MM.1S (cell line): ENCODE results near the gene PDPR.

ENCODE experiments used
- DNase-seq: peaks from one replicate; pipeline ENCODE4 v3.0.0-alpha.2; 2015
- H2AFZ ChIP-seq: fragments of 300-600 bp; sonication (generic); 2 replicates; pipeline ENCODE4 v1.6.0; 2016; ENCODE audit warnings: antibody characterized with exemption, low read length
- H3F3A ChIP-seq: fragments of 300-600 bp; sonication (generic); 2 replicates; pipeline ENCODE4 v1.6.1; 2016; ENCODE audit warnings: mild to moderate bottlenecking, antibody characterized with exemption, low read length, moderate library complexity, mixed read lengths; ENCODE audit not compliant: insufficient read depth
- H3K27ac ChIP-seq: fragments of 300-600 bp; sonication (generic); 2 replicates; pipeline ENCODE4 v1.5.1; 2016; ENCODE audit warnings: mild to moderate bottlenecking, low read length
- H3K27me3 ChIP-seq: fragments of 300-600 bp; sonication (generic); replicated peaks from 2 replicates; pipeline ENCODE4 v1.6.0; 2016; ENCODE audit warnings: low read length; ENCODE audit not compliant: insufficient read depth
- H3K36me3 ChIP-seq: fragments of 300-600 bp; sonication (generic); replicated peaks from 2 replicates; pipeline ENCODE4 v1.6.1; 2016; ENCODE audit warnings: mild to moderate bottlenecking, low read length, mixed read lengths; ENCODE audit not compliant: insufficient read depth
- H3K4me1 ChIP-seq: fragments of 300-600 bp; sonication (generic); 2 replicates; pipeline ENCODE4 v1.6.1; 2016; ENCODE audit warnings: low read length, mixed read lengths
- H3K4me2 ChIP-seq: fragments of 300-600 bp; sonication (generic); 2 replicates; pipeline ENCODE4 v1.6.0; 2016; ENCODE audit warnings: low read depth, low read length
- H3K4me3 ChIP-seq: fragments of 300-600 bp; sonication (generic); 2 replicates; pipeline ENCODE4 v1.5.1; 2016; ENCODE audit warnings: low read length, mixed read lengths
- H3K79me2 ChIP-seq: fragments of 300-600 bp; sonication (generic); 2 replicates; pipeline ENCODE4 v1.6.1; 2016; ENCODE audit warnings: mixed run types, low read length, mixed read lengths
- H3K9ac ChIP-seq: fragments of 300-600 bp; sonication (generic); 2 replicates; pipeline ENCODE4 v1.6.1; 2016; ENCODE audit warnings: low read length, mixed read lengths
- H3K9me2 ChIP-seq: fragments of 300-600 bp; sonication (generic); replicated peaks from 2 replicates; pipeline ENCODE4 v1.6.1; 2016; ENCODE audit warnings: mild to moderate bottlenecking, low read length, mixed read lengths; ENCODE audit not compliant: insufficient read depth
- H3K9me3 ChIP-seq: fragments of 300-600 bp; sonication (generic); replicated peaks from 2 replicates; pipeline ENCODE4 v1.6.1; 2016; ENCODE audit warnings: mild to moderate bottlenecking, low read length, mixed read lengths; ENCODE audit not compliant: insufficient read depth
- H4K20me1 ChIP-seq: fragments of 300-600 bp; sonication (generic); 2 replicates; pipeline ENCODE4 v1.6.1; 2016; ENCODE audit warnings: mild to moderate bottlenecking, low read length, moderate library complexity, mixed read lengths; ENCODE audit not compliant: insufficient read depth
- EZH2 ChIP-seq: fragments of 300-600 bp; sonication (generic); optimal IDR thresholded peaks from 2 replicates; pipeline ENCODE3; 2017; ENCODE audit warnings: low read depth, mild to moderate bottlenecking, antibody characterized with exemption, low read length, mixed read lengths
- EZH2phosphoT487 ChIP-seq: fragments of 300-600 bp; sonication (generic); IDR thresholded peaks from 2 replicates; pipeline ENCODE4 v1.6.1; 2018; ENCODE audit warnings: antibody characterized with exemption, low read length
- TF ChIP-seq, protein P1 (sequence below): fragments of 300-600 bp; sonication (generic); IDR thresholded peaks from 2 replicates; pipeline ENCODE4 v1.5.1; 2016; ENCODE audit warnings: antibody characterized with exemption, low read length, mixed read lengths

Gene PDPR

GRCh38 chr16:70158261-70158939 is 44.3 kb downstream of the PDPR start:
- no peak overlapping the region for H3K4me2 ChIP-seq
- no peaks in the 10 kb centered on the region for H4K20me1 ChIP-seq
- H3K36me3 ChIP-seq, result 0 out of 2 replicates have a peak, but pooled peaks cover under 1% of the 10 kb centered on the region
- H3K9me2 ChIP-seq, result no peaks in the 10 kb centered on the region
- DNase-seq, result no peak
- no peak overlapping the region for H3K27ac ChIP-seq
- TF ChIP-seq EZH2 (no peak), EZH2phosphoT487 (no peak)
- TF ChIP-seq, protein P1, sequence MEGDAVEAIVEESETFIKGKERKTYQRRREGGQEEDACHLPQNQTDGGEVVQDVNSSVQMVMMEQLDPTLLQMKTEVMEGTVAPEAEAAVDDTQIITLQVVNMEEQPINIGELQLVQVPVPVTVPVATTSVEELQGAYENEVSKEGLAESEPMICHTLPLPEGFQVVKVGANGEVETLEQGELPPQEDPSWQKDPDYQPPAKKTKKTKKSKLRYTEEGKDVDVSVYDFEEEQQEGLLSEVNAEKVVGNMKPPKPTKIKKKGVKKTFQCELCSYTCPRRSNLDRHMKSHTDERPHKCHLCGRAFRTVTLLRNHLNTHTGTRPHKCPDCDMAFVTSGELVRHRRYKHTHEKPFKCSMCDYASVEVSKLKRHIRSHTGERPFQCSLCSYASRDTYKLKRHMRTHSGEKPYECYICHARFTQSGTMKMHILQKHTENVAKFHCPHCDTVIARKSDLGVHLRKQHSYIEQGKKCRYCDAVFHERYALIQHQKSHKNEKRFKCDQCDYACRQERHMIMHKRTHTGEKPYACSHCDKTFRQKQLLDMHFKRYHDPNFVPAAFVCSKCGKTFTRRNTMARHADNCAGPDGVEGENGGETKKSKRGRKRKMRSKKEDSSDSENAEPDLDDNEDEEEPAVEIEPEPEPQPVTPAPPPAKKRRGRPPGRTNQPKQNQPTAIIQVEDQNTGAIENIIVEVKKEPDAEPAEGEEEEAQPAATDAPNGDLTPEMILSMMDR, result no peak
- H3K4me1 ChIP-seq, result no peaks in the 10 kb centered on the region
- no peaks in the 10 kb centered on the region for H3K27me3 ChIP-seq
- H3K9ac ChIP-seq, result no peak overlapping the region
- no peak overlapping the region for H2AFZ ChIP-seq
- H3K9me3 ChIP-seq, result no peaks in the 10 kb centered on the region
- H3K4me3 ChIP-seq, result no peak overlapping the region
- H3K79me2 ChIP-seq, result no peaks in the 10 kb centered on the region
- no peaks in the 10 kb centered on the region for H3F3A ChIP-seq

DNA sequence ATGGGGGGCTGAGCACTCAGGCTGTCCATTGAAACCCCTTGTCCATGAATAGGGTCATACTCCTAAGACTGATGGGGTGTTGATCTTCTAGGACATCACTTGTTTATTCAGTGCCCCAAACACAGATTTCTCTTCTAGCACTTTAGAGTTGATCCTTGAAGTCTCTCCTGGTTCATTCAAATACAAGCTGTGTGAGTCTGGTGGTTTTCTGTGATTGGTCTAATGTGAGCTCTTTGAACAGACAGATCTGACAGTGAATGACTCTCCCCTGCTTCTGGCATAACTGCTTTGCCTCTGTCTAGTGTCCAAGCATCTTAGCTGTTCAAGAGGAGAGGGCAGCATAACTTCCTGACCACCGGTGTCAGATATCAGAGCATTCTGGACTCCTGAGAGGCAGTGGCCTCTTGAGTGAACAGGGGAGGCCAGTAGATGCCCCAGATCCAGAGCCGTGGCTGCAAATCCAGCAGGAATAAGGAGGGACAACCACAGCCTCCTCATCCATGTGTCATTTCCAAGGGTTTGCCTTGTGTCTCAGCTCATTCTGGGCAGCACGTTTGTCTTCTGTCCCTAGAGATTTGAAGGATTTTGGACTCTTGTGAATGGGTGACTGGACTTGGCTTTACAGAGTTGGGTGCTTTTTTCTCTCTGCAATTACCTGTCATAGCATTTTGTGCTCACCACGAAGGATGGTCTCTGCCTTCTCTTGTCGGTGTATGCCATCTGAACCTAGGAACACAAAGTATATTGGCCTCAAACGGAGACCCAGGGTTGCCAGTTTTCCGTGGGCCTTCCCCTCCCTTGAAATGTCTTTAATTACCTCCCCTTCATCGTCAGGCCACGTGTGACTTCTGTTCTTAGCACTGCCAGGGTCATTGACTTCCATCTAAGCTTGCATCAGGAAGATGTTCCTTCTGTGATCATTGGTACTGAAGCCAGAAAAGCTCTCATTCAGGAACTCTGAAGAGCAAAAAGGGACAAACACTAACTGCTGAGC is 45.5 kb downstream of the PDPR start:
- Histone ChIP-seq H3K4me2 (no peak overlapping the region), H3K4me1 (no peaks in the 10 kb centered on the region), H3K27me3 (no peaks in the 10 kb centered on the region), H3K9me3 (no peaks in the 10 kb centered on the region), H2AFZ (no peak overlapping the region), H3K79me2 (no peaks in the 10 kb centered on the region), H3F3A (no peaks in the 10 kb centered on the region), H3K4me3 (no peak overlapping the region), H3K9ac (no peak overlapping the region), H3K36me3 (no peaks in the 10 kb centered on the region), H3K27ac (no peak overlapping the region), H3K9me2 (no peaks in the 10 kb centered on the region), H4K20me1 (no peaks in the 10 kb centered on the region)
- no peak for DNase-seq
- TF ChIP-seq, protein P1, result no peak
- TF ChIP-seq EZH2phosphoT487 (no peak), EZH2 (no peak)

DNA sequence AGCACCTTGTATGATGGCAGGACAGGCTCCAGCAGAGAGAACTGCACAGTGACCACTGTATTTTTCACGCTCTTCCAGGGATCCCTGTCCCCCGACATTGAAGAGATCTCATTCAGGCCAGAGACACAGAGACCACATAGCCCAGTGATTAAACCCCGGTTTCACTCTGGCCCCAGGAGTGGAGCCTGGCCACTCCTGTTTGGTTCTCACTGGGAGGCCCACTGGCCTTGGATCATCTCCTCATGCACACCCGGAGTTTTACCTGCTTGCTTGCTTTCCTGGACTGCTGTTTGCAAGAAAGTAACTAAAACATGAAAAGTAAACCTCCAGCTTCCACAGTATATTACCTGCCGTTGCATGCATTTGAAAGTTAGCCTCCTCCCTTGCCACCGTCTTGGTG is 46.3 kb downstream of the PDPR start:
- no peaks in the 10 kb centered on the region for H3K79me2 ChIP-seq
- H3K9me2 ChIP-seq, result no peaks in the 10 kb centered on the region
- no peaks in the 10 kb centered on the region for H3K4me1 ChIP-seq
- TF ChIP-seq EZH2 (no peak), EZH2phosphoT487 (no peak)
- TF ChIP-seq, protein P1, result no peak
- H3F3A ChIP-seq, result no peaks in the 10 kb centered on the region
- H3K9ac ChIP-seq, result no peak overlapping the region
- H3K4me2 ChIP-seq, result no peak overlapping the region
- no peaks in the 10 kb centered on the region for H3K9me3 ChIP-seq
- no peaks in the 10 kb centered on the region for H3K27me3 ChIP-seq
- H3K27ac ChIP-seq, result no peak overlapping the region
- no peaks in the 10 kb centered on the region for H3K36me3 ChIP-seq
- no peak overlapping the region for H3K4me3 ChIP-seq
- DNase-seq, result no peak
- no peaks in the 10 kb centered on the region for H4K20me1 ChIP-seq
- H2AFZ ChIP-seq, result no peak overlapping the region
